ENCODE data around the gene ZNF592. TPM values are rescaled to one million over a fixed set of nuclear protein-coding genes. Genes with fewer than 3 reads are reported as not detected.

Gene ZNF592
- total RNA-seq, 2 donors from 2014 or later: 9.7 to 18.4 TPM

- H3K4me3 ChIP-seq: no peak overlapping the region
- no peak for TF ChIP-seq CTCF (IDR thresholded peaks at IDR 0.05)
Measured at GRCh38 chr15:84783493-84784251, 35.3 kb downstream of the ZNF592 start.

GRCh38 chr15:84784262-84784661 is 35.9 kb downstream of the ZNF592 start:
- Histone ChIP-seq H3K36me3 (peaks cover 28% of the 10 kb centered on the region), H3K27me3 (no peaks in the 10 kb centered on the region), H3K9me3 (no peaks in the 10 kb centered on the region), H3K4me3 (no peak overlapping the region), H3K4me1 (peaks cover 0 to 43% of the 10 kb centered on the region in 2 donors), H3K27ac (no peak overlapping the region)
- TF ChIP-seq CTCF (IDR thresholded peaks at IDR 0.05): no peak
- DNase-seq (ENCODE audit: low spot score): no peak

More at GRCh38 chr15:84783493-84784251, 35.3 kb downstream of the ZNF592 start:
- no peak overlapping the region for H3K27ac ChIP-seq
- peaks cover 28% of the 10 kb centered on the region for H3K36me3 ChIP-seq
- H3K27me3 ChIP-seq: no peaks in the 10 kb centered on the region
- H3K9me3 ChIP-seq: no peaks in the 10 kb centered on the region
- peaks cover 0 to 42% of the 10 kb centered on the region in 2 donors for H3K4me1 ChIP-seq
- no peak for DNase-seq (ENCODE audit: low spot score)

- no peak for DNase-seq (ENCODE audit: low spot score)
- Histone ChIP-seq H3K4me1 (peaks cover 0 to 43% of the 10 kb centered on the region in 2 donors), H3K4me3 (no peak overlapping the region), H3K27ac (peak overlapping the region; percentile 12 to 54), H3K27me3 (no peaks in the 10 kb centered on the region), H3K36me3 (peaks cover 28% of the 10 kb centered on the region), H3K9me3 (no peaks in the 10 kb centered on the region)
- TF ChIP-seq CTCF (IDR thresholded peaks at IDR 0.05): no peak
Measured at GRCh38 chr15:84785053-84785452, 36.7 kb downstream of the ZNF592 start.

- no peak for TF ChIP-seq CTCF (IDR thresholded peaks at IDR 0.05)
- Histone ChIP-seq H3K9me3 (no peaks in the 10 kb centered on the region), H3K27me3 (no peaks in the 10 kb centered on the region), H3K4me1 (peaks cover 0 to 40% of the 10 kb centered on the region in 2 donors), H3K27ac (no peak overlapping the region), H3K4me3 (no peak overlapping the region), H3K36me3 (peaks cover 42% of the 10 kb centered on the region)
- no peak for DNase-seq (ENCODE audit: low spot score)
Measured at GRCh38 chr15:84788500-84788899, 40.1 kb downstream of the ZNF592 start.

GRCh38 chr15:84789762-84790161 is 41.4 kb downstream of the ZNF592 start:
- no peak for DNase-seq (ENCODE audit: low spot score)
- Histone ChIP-seq H3K4me3 (no peak overlapping the region), H3K27ac (no peak overlapping the region), H3K9me3 (no peaks in the 10 kb centered on the region), H3K27me3 (no peaks in the 10 kb centered on the region), H3K36me3 (peaks cover 41% of the 10 kb centered on the region), H3K4me1 (peaks cover 0 to 39% of the 10 kb centered on the region in 2 donors)
- no peak for TF ChIP-seq CTCF (IDR thresholded peaks at IDR 0.05)
